ENCODE results near the gene UBE2D2.

UBE2D2 gene

GRCh38 chr5:139670369-139671095 is 109.4 kb downstream of the UBE2D2 start:
- H3K4me3 ChIP-seq (replicated peaks; ENCODE audit: low read depth, low read length), result no peak overlapping the region
- TF ChIP-seq CTCF (IDR thresholded peaks at IDR 0.05; ENCODE audit: low read length, missing control alignments), result peak; percentile 44
- DNase-seq (ENCODE audit: low read depth), result no peak

GRCh38 chr5:139671096-139671841 is 110.1 kb downstream of the UBE2D2 start:
- H3K4me3 ChIP-seq (replicated peaks; ENCODE audit: low read depth, low read length), result no peak overlapping the region
- no peak for TF ChIP-seq CTCF (IDR thresholded peaks at IDR 0.05; ENCODE audit: low read length, missing control alignments)
- no peak for DNase-seq (ENCODE audit: low read depth)

- no peak for DNase-seq (ENCODE audit: low read depth)
- H3K4me3 ChIP-seq (replicated peaks; ENCODE audit: low read depth, low read length), result no peak overlapping the region
- no peak for TF ChIP-seq CTCF (IDR thresholded peaks at IDR 0.05; ENCODE audit: low read length, missing control alignments)
Observed at GRCh38 chr5:139675213-139675612, 114.1 kb downstream of the UBE2D2 start.

GRCh38 chr5:139675825-139676224 is 114.7 kb downstream of the UBE2D2 start:
- no peak for DNase-seq (ENCODE audit: low read depth)
- TF ChIP-seq CTCF (IDR thresholded peaks at IDR 0.05; ENCODE audit: low read length, missing control alignments), result no peak
- no peak overlapping the region for H3K4me3 ChIP-seq (replicated peaks; ENCODE audit: low read depth, low read length)

- TF ChIP-seq CTCF (IDR thresholded peaks at IDR 0.05; ENCODE audit: low read length, missing control alignments), result no peak
- DNase-seq (ENCODE audit: low read depth), result no peak
- no peak overlapping the region for H3K4me3 ChIP-seq (replicated peaks; ENCODE audit: low read depth, low read length)
Observed at GRCh38 chr5:139676406-139676805, 115.3 kb downstream of the UBE2D2 start.

- DNase-seq (ENCODE audit: low read depth), result no peak
- H3K4me3 ChIP-seq (replicated peaks; ENCODE audit: low read depth, low read length), result no peak overlapping the region
- no peak for TF ChIP-seq CTCF (IDR thresholded peaks at IDR 0.05; ENCODE audit: low read length, missing control alignments)
Observed at GRCh38 chr5:139676951-139677735, 116.0 kb downstream of the UBE2D2 start.

Measured in fibroblast of pulmonary artery (primary cell).